Astrocyte (in vitro differentiated cells and primary cell): Measurements from ENCODE around the gene NDUFC2. TPM values are rescaled to one million over a fixed set of nuclear protein-coding genes. Genes with fewer than 3 reads are reported as not detected.

ENCODE experiments used
- DNase-seq: peaks from one replicate; pipeline ENCODE4 v3.0.0-alpha.2; 2010; ENCODE audit warnings: low read depth
- FAIRE-seq: peaks from 2 replicates; lab custom pipeline; 2011; peaks lifted over from hg19 to GRCh38; lab: Jason Lieb, UNC
- H2AFZ ChIP-seq: 2 replicates; pipeline ENCODE4 v1.6.0; 2012; ENCODE audit warnings: low read depth, low read length, inconsistent platforms
- H3K27ac ChIP-seq: 2 replicates; pipeline ENCODE4 v1.5.1; 2011; ENCODE audit warnings: low read depth, low read length, inconsistent platforms
- H3K27me3 ChIP-seq: 2 replicates; pipeline ENCODE4 v1.6.0; 2011; ENCODE audit warnings: low read length, inconsistent platforms; ENCODE audit not compliant: insufficient read depth
- H3K36me3 ChIP-seq: 2 replicates; pipeline ENCODE4 v1.5.1; 2011; ENCODE audit warnings: low read length, inconsistent platforms; ENCODE audit not compliant: insufficient read depth
- H3K4me1 ChIP-seq: 2 replicates; pipeline ENCODE4 v1.5.1; 2011; ENCODE audit warnings: low read length, inconsistent platforms; ENCODE audit not compliant: insufficient read depth
- H3K4me2 ChIP-seq: 2 replicates; pipeline ENCODE4 v1.6.0; 2012; ENCODE audit warnings: low read length, inconsistent platforms
- H3K4me3 ChIP-seq: 2 replicates; pipeline ENCODE4 v1.5.1; 2011; ENCODE audit warnings: low read depth, mild to moderate bottlenecking, low read length, inconsistent platforms; ENCODE audit not compliant: insufficient read depth
- H3K79me2 ChIP-seq: 2 replicates; pipeline ENCODE4 v1.6.0; 2012; ENCODE audit warnings: mild to moderate bottlenecking, low read length, inconsistent platforms; ENCODE audit not compliant: insufficient read depth
- H3K9ac ChIP-seq: 2 replicates; pipeline ENCODE4 v1.6.0; 2012; ENCODE audit warnings: mild to moderate bottlenecking, low read length, inconsistent platforms
- H3K9me3 ChIP-seq: 2 replicates; pipeline ENCODE4 v1.5.1; 2012; ENCODE audit warnings: low read depth, mild to moderate bottlenecking, low read length, inconsistent platforms; ENCODE audit not compliant: insufficient read depth
- H4K20me1 ChIP-seq: 2 replicates; pipeline ENCODE4 v1.6.0; 2012; ENCODE audit warnings: low read length, inconsistent platforms; ENCODE audit not compliant: insufficient read depth
- H3K27ac Mint-ChIP-seq: one replicate; pipeline ENCODE4 v1.8.0; 2021; ENCODE audit warnings: mild to moderate bottlenecking, mixed read lengths; ENCODE audit not compliant: unreplicated experiment
- H3K27me3 Mint-ChIP-seq: one replicate; pipeline ENCODE4 v1.8.0; 2021; ENCODE audit warnings: low read depth, mixed read lengths; ENCODE audit not compliant: unreplicated experiment
- H3K36me3 Mint-ChIP-seq: one replicate; pipeline ENCODE4 v1.8.0; 2021; ENCODE audit warnings: low read depth, mixed read lengths; ENCODE audit not compliant: unreplicated experiment
- H3K4me1 Mint-ChIP-seq: one replicate; pipeline ENCODE4 v1.8.0; 2021; ENCODE audit warnings: low read depth, mixed read lengths; ENCODE audit not compliant: unreplicated experiment
- H3K4me3 Mint-ChIP-seq: one replicate; pipeline ENCODE4 v1.8.0; 2021; ENCODE audit warnings: mild to moderate bottlenecking, moderate library complexity, mixed read lengths; ENCODE audit not compliant: unreplicated experiment
- H3K9me3 Mint-ChIP-seq: one replicate; pipeline ENCODE4 v1.8.0; 2021; ENCODE audit warnings: mild to moderate bottlenecking, mixed read lengths; ENCODE audit not compliant: unreplicated experiment
- CTCF ChIP-seq: IDR thresholded peaks from 2 replicates; pipeline ENCODE4 v1.5.1; 2011; ENCODE audit warnings: low read depth, mild to moderate bottlenecking, inconsistent platforms, low read length, moderate library complexity; ENCODE audit not compliant: insufficient read depth
- EZH2 ChIP-seq: IDR thresholded peaks from 2 replicates; pipeline ENCODE4 v1.6.1; 2012; ENCODE audit warnings: mild to moderate bottlenecking, low read length, inconsistent platforms; ENCODE audit not compliant: insufficient read depth
- total RNA-seq: library from RNA; stranded (reverse); gene quantifications from 2 replicates; pipeline ENCODE4 v1.2.1, GENCODE V29; 2021

The NDUFC2 gene
- total RNA-seq, 1 donor from 2014 or later: 285 TPM

DNA sequence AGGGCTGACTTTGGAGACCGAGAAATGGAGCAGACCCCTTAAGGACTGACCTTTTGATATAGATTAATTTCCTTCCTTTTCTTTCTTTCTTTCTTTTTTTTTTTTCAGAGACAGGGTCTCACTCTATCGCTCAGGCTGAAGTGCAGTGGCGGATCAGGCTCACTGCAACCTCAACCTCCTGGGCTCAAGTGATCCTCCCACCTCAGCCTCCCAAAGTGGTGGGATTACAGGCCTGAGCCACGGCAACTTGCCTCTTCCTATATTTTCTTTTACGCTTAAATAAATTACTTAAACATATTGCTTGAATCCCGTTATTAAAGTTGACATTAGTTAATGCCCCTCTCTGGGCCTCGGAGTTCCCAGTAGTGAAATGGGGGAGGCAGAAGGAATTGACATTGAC, 56.2 kb downstream of the NDUFC2 start:
- no peaks in the 10 kb centered on the region for H3K4me1 ChIP-seq
- FAIRE-seq (no peak), DNase-seq (no peak)
- peaks cover 5% of the 10 kb centered on the region for H3K9me3 Mint-ChIP-seq
- H3K27me3 Mint-ChIP-seq: peaks cover 9% of the 10 kb centered on the region
- H3K4me2 ChIP-seq: peak overlapping the region; percentile 89
- H3K4me1 Mint-ChIP-seq: peaks cover 13% of the 10 kb centered on the region
- H3K36me3 Mint-ChIP-seq: no peaks in the 10 kb centered on the region
- H3K27me3 ChIP-seq: no peaks in the 10 kb centered on the region
- peak overlapping the region; percentile 47 for H3K4me3 ChIP-seq
- H3K36me3 ChIP-seq: no peaks in the 10 kb centered on the region
- H2AFZ ChIP-seq: peak overlapping the region; percentile 84
- no peaks in the 10 kb centered on the region for H3K9me3 ChIP-seq
- H4K20me1 ChIP-seq: no peaks in the 10 kb centered on the region
- TF ChIP-seq EZH2: no peak
- TF ChIP-seq CTCF: no peak
- H3K27ac Mint-ChIP-seq: no peak overlapping the region
- no peak overlapping the region for H3K4me3 Mint-ChIP-seq
- no peak overlapping the region for H3K27ac ChIP-seq
- peak overlapping the region; percentile 60 for H3K9ac ChIP-seq
- no peaks in the 10 kb centered on the region for H3K79me2 ChIP-seq

- Histone ChIP-seq H4K20me1 (no peaks in the 10 kb centered on the region), H3K4me3 (peak within 1 kb of the TSS; percentile 47), H3K27ac (no peak within 1 kb of the TSS), H3K27me3 (no peaks in the 10 kb centered on the region), H3K4me1 (no peaks in the 10 kb centered on the region), H3K9me3 (no peaks in the 10 kb centered on the region), H3K9ac (peak within 1 kb of the TSS; percentile 60), H3K4me2 (peak within 1 kb of the TSS; percentile 89), H2AFZ (peak within 1 kb of the TSS; percentile 84), H3K36me3 (no peaks in the 10 kb centered on the region), H3K79me2 (no peaks in the 10 kb centered on the region)
- Mint-ChIP-seq H3K4me3 (peak within 1 kb of the TSS; percentile 79), H3K27me3 (peaks cover 9% of the 10 kb centered on the region), H3K27ac (no peak within 1 kb of the TSS), H3K9me3 (peaks cover 1% of the 10 kb centered on the region), H3K4me1 (peaks cover 13% of the 10 kb centered on the region), H3K36me3 (no peaks in the 10 kb centered on the region)
- DNase-seq (no peak), FAIRE-seq (no peak)
- TF ChIP-seq CTCF: no peak
- TF ChIP-seq EZH2: no peak
These were observed 57.0 kb downstream of the NDUFC2 start, which contains the start of gene KCTD14 for GRCh38 chr11:78022397-78023396. Gene KCTD14, minus strand, starts transcription at chr11:78023276. Its CDS starts 27 bp downstream, at chr11:78023249.

DNA sequence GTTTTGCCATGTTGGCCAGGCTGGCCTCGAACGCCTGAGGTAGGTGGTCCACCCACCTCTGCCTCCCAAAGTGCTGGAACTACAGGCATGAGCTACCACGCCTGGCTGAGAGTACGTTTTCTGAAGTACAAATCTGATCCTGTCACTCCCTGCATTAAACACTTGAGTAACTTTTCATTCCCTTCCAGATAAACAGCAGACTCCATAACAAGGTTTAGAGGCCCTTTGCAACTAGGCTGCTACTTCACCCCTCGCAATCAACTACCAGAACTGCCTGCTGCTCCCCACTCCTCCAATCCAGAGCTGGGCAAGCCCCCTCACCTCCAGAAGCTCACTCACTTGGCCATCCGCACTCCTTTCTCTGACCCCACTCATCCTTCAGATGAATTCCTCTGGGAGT, 58.1 kb downstream of the NDUFC2 start:
- Mint-ChIP-seq H3K27me3 (peaks cover 9% of the 10 kb centered on the region), H3K27ac (no peak overlapping the region), H3K36me3 (no peaks in the 10 kb centered on the region), H3K4me3 (peak overlapping the region; percentile 1), H3K9me3 (no peaks in the 10 kb centered on the region), H3K4me1 (peaks cover 13% of the 10 kb centered on the region)
- DNase-seq (no peak), FAIRE-seq (no peak)
- Histone ChIP-seq H3K27me3 (no peaks in the 10 kb centered on the region), H2AFZ (no peak overlapping the region), H4K20me1 (no peaks in the 10 kb centered on the region), H3K4me3 (no peak overlapping the region), H3K9me3 (no peaks in the 10 kb centered on the region), H3K79me2 (no peaks in the 10 kb centered on the region), H3K4me2 (no peak overlapping the region), H3K36me3 (no peaks in the 10 kb centered on the region), H3K27ac (no peak overlapping the region), H3K9ac (no peak overlapping the region), H3K4me1 (no peaks in the 10 kb centered on the region)
- TF ChIP-seq EZH2: no peak
